Mammary epithelial cell (primary cell): ENCODE data around the gene KATNA1.

Source experiments
- EZH2 ChIP-seq: IDR thresholded peaks from 2 replicates; pipeline ENCODE4 v1.6.1; 2012; ENCODE audit warnings: low read length, inconsistent platforms, borderline replicate concordance
- TF ChIP-seq, protein P1 (sequence below), 2 donors: IDR thresholded peaks in 1 of 2; conservative IDR thresholded peaks in 1 of 2; 2 replicates each; pipeline ENCODE4 v1.5.1; 2011 to 2012; ENCODE audit warnings: inconsistent platforms in 2 of 2, low read length in 2 of 2, mild to moderate bottlenecking in 2 of 2, control low read depth in 1 of 2, low read depth in 1 of 2; ENCODE audit not compliant: insufficient read depth in 1 of 2; ENCODE audit errors: extremely low read depth in 1 of 2

- TF ChIP-seq EZH2, result no peak
- TF ChIP-seq, protein P1, sequence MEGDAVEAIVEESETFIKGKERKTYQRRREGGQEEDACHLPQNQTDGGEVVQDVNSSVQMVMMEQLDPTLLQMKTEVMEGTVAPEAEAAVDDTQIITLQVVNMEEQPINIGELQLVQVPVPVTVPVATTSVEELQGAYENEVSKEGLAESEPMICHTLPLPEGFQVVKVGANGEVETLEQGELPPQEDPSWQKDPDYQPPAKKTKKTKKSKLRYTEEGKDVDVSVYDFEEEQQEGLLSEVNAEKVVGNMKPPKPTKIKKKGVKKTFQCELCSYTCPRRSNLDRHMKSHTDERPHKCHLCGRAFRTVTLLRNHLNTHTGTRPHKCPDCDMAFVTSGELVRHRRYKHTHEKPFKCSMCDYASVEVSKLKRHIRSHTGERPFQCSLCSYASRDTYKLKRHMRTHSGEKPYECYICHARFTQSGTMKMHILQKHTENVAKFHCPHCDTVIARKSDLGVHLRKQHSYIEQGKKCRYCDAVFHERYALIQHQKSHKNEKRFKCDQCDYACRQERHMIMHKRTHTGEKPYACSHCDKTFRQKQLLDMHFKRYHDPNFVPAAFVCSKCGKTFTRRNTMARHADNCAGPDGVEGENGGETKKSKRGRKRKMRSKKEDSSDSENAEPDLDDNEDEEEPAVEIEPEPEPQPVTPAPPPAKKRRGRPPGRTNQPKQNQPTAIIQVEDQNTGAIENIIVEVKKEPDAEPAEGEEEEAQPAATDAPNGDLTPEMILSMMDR (conservative IDR thresholded peaks at IDR 0.05 in 1 of 2, IDR thresholded peaks at IDR 0.05 in 1 of 2; ENCODE audit: extremely low read depth in 1 of 2, insufficient read depth in 1 of 2, low read depth in 1 of 2, low read length in 2 of 2), result no peak
These were observed 46.4 kb upstream of the KATNA1 start for GRCh38 chr6:149694921-149695320.
